ENCODE results near the gene CEP97.

GRCh38 chr3:101718455-101718854 is 6.0 kb upstream of the CEP97 start:
- TF ChIP-seq CTCF (IDR thresholded peaks at IDR 0.05; ENCODE audit: low read depth, low read length), result no peak
- no peak for TF ChIP-seq POLR2A (IDR thresholded peaks at IDR 0.05; ENCODE audit: extremely low read depth, insufficient read length)
- TF ChIP-seq MAX (IDR thresholded peaks at IDR 0.05; ENCODE audit: low read depth, low read length), result no peak

All from NB4 (cell line).